GM13976 (cell line): ENCODE measurements around the gene PBX3.

Experiments
- DNase-seq: peaks from one replicate; pipeline ENCODE4 v3.0.0; 2012; ENCODE audit warnings: low spot score
- CTCF ChIP-seq: IDR thresholded peaks from 2 replicates; pipeline ENCODE4 v1.5.1; 2012; ENCODE audit warnings: borderline replicate concordance, mild to moderate bottlenecking; ENCODE audit not compliant: insufficient read depth; ENCODE audit errors: extremely low read depth, missing control alignments, control extremely low read depth
- in situ Hi-C: fragments of 300-500 bp; cut with MboI; formaldehyde crosslinking; loops from one replicate; pipeline ENCODE4 v1.12.0; 2022; ENCODE audit warnings: low sequenced_read_pairs, mixed read lengths, inconsistent platforms; ENCODE audit not compliant: unreplicated experiment

PBX3 gene

GRCh38 chr9:125797930-125798329 lies 50.8 kb downstream of the PBX3 start:
- TF ChIP-seq CTCF, result no peak
- in situ Hi-C loops, result no loop called here
- no peak for DNase-seq

DNA sequence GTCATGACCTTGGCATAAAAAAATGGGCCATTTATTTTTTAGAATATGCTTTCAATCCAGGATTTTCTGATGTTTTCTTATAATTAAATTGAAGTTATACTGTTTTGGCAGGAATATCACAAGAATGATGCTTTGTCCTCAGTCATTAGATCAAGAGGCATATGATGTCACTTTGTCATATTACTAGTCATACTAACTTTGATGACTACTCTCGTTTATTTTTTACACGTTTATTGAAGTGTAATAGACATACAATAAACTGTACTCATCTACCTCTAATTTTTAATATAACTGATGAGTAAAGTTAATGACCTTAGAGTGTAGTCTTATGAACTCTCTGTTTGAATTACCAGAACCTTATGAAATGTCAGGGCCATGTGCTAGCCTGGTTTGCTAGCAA lies 56.4 kb downstream of the PBX3 start:
- no peak for DNase-seq
- in situ Hi-C loops, result no loop called here
- TF ChIP-seq CTCF, result no peak

- no peak for TF ChIP-seq CTCF
- in situ Hi-C loops, result no loop called here
- no peak for DNase-seq
Observed at GRCh38 chr9:125805057-125805456, 57.9 kb downstream of the PBX3 start.

GRCh38 chr9:125805586-125805985 lies 58.4 kb downstream of the PBX3 start:
- DNase-seq, result no peak
- TF ChIP-seq CTCF, result no peak
- in situ Hi-C loops, result no loop called here

- in situ Hi-C loops, result no loop called here
- TF ChIP-seq CTCF, result no peak
- no peak for DNase-seq
Observed at GRCh38 chr9:125807079-125807478, 59.9 kb downstream of the PBX3 start.

DNA sequence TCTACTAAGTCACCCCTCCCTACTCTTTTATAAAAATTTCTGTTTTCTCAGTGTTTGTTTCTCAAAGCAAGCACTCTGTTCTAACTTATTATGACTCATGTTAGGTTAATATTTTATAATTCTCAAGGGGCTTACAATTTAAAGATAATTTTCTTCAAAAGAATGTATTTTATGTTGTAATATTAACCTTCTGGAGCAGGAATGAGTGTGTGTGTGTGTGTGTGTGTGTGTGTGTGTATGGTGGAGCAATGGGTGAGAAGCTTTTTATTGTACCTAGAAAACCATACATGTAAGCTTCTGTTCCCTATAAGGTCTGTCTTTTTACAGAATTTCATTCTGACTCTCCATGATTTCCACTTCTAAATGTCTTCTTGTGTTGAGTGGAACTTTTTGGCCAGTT lies 63.0 kb downstream of the PBX3 start:
- TF ChIP-seq CTCF, result no peak
- in situ Hi-C loops, result no loop called here
- DNase-seq, result no peak

DNA sequence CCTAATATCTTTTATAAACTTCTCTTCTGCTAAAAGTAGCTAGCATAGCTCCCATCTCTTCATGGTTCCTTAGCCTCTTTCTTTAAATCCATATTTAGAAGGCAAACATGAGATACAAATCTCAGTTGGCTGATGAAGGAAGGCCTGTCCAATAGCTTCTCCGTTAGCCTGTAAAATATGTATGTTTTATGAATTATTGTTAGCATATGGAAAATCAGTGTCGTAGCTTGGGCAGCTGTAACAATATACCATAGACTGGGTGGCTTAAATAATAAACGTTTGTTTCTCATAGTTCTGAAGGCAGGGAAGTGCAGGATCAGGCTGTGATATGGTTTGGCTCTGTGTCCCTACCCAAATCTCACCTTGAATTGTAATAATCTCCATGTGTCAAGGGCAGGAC lies 63.8 kb downstream of the PBX3 start:
- TF ChIP-seq CTCF, result no peak
- in situ Hi-C loops, result no loop called here
- DNase-seq, result no peak
